ENCODE results near the gene CHMP6. TPM values are rescaled to one million over a fixed set of nuclear protein-coding genes. Genes with fewer than 3 reads are reported as not detected.

Gene CHMP6
- polyA plus RNA-seq, 1 donor from 2014 or later = 35.1 TPM

GRCh38 chr17:81008140-81008539, 16.5 kb downstream of the CHMP6 start:
- Histone ChIP-seq H3K9me3 (ENCODE audit: low read length) (peaks cover 4% of the 10 kb centered on the region), H3K27me3 (ENCODE audit: insufficient read depth, low read depth, low read length) (peaks cover 3% of the 10 kb centered on the region), H3K4me3 (ENCODE audit: low read length) (no peak overlapping the region), H3K79me2 (replicated peaks; ENCODE audit: insufficient read depth, low read length) (no peaks in the 10 kb centered on the region), H3K4me2 (ENCODE audit: low read length) (no peak overlapping the region), H3F3A (ENCODE audit: insufficient read depth, low read length, poor library complexity, severe bottlenecking) (no peaks in the 10 kb centered on the region), H2AFZ (ENCODE audit: low read depth, low read length) (no peak overlapping the region), H3K27ac (ENCODE audit: low read length) (no peak overlapping the region), H3K9me2 (ENCODE audit: insufficient read depth, low read length) (no peaks in the 10 kb centered on the region), H3K9ac (ENCODE audit: low read length) (no peak overlapping the region), H3K36me3 (ENCODE audit: insufficient read depth, low read length) (no peaks in the 10 kb centered on the region), H4K20me1 (ENCODE audit: insufficient read depth) (no peaks in the 10 kb centered on the region)
- TF ChIP-seq SMC3 (conservative IDR thresholded peaks at IDR 0.05; ENCODE audit: poor library complexity) (no peak), REST (IDR thresholded peaks at IDR 0.05; ENCODE audit: borderline replicate concordance) (no peak), CTCF (IDR thresholded peaks at IDR 0.05; ENCODE audit: poor library complexity, severe bottlenecking) (no peak), MXI1 (conservative IDR thresholded peaks at IDR 0.05; ENCODE audit: poor library complexity, severe bottlenecking) (no peak), EP300 (conservative IDR thresholded peaks at IDR 0.05; ENCODE audit: poor library complexity, severe bottlenecking) (no peak), EZH2 (IDR thresholded peaks at IDR 0.05; ENCODE audit: borderline replicate concordance, insufficient read depth, low read length, poor library complexity, severe bottlenecking) (no peak), RAD21 (conservative IDR thresholded peaks at IDR 0.05) (no peak)

- Histone ChIP-seq H3K9me2 (ENCODE audit: insufficient read depth, low read length) (no peaks in the 10 kb centered on the region), H3K9ac (ENCODE audit: low read length) (no peak overlapping the region), H4K20me1 (ENCODE audit: insufficient read depth) (no peaks in the 10 kb centered on the region), H3K79me2 (replicated peaks; ENCODE audit: insufficient read depth, low read length) (no peaks in the 10 kb centered on the region), H3K27ac (ENCODE audit: low read length) (no peak overlapping the region), H3K4me2 (ENCODE audit: low read length) (no peak overlapping the region), H3K9me3 (ENCODE audit: low read length) (peaks cover 4% of the 10 kb centered on the region), H3K27me3 (ENCODE audit: insufficient read depth, low read depth, low read length) (peaks cover 3% of the 10 kb centered on the region), H3K4me3 (ENCODE audit: low read length) (no peak overlapping the region), H2AFZ (ENCODE audit: low read depth, low read length) (no peak overlapping the region), H3F3A (ENCODE audit: insufficient read depth, low read length, poor library complexity, severe bottlenecking) (no peaks in the 10 kb centered on the region), H3K36me3 (ENCODE audit: insufficient read depth, low read length) (no peaks in the 10 kb centered on the region)
- TF ChIP-seq POLR2AphosphoS5 (IDR thresholded peaks at IDR 0.05) (no peak), TAF1 (IDR thresholded peaks at IDR 0.05; ENCODE audit: low read depth) (no peak), EZH2 (IDR thresholded peaks at IDR 0.05; ENCODE audit: borderline replicate concordance, insufficient read depth, low read length, poor library complexity, severe bottlenecking) (no peak), RAD21 (conservative IDR thresholded peaks at IDR 0.05) (no peak)
These were observed 17.5 kb downstream of the CHMP6 start for GRCh38 chr17:81009136-81009535.

GRCh38 chr17:81010935-81011334, 19.3 kb downstream of the CHMP6 start:
- Histone ChIP-seq H3F3A (ENCODE audit: insufficient read depth, low read length, poor library complexity, severe bottlenecking) (no peaks in the 10 kb centered on the region), H3K9ac (ENCODE audit: low read length) (no peak overlapping the region), H3K36me3 (ENCODE audit: insufficient read depth, low read length) (no peaks in the 10 kb centered on the region), H3K79me2 (replicated peaks; ENCODE audit: insufficient read depth, low read length) (no peaks in the 10 kb centered on the region), H2AFZ (ENCODE audit: low read depth, low read length) (no peak overlapping the region), H3K4me3 (ENCODE audit: low read length) (no peak overlapping the region), H3K4me2 (ENCODE audit: low read length) (no peak overlapping the region), H3K9me3 (ENCODE audit: low read length) (peaks cover 4% of the 10 kb centered on the region), H3K9me2 (ENCODE audit: insufficient read depth, low read length) (no peaks in the 10 kb centered on the region), H4K20me1 (ENCODE audit: insufficient read depth) (no peaks in the 10 kb centered on the region), H3K27me3 (ENCODE audit: insufficient read depth, low read depth, low read length) (no peaks in the 10 kb centered on the region), H3K27ac (ENCODE audit: low read length) (no peak overlapping the region)
- TF ChIP-seq EZH2 (IDR thresholded peaks at IDR 0.05; ENCODE audit: borderline replicate concordance, insufficient read depth, low read length, poor library complexity, severe bottlenecking) (no peak), TAF1 (IDR thresholded peaks at IDR 0.05; ENCODE audit: low read depth) (no peak), CTCF (IDR thresholded peaks at IDR 0.05; ENCODE audit: poor library complexity, severe bottlenecking) (no peak), POLR2AphosphoS5 (IDR thresholded peaks at IDR 0.05) (no peak), RAD21 (conservative IDR thresholded peaks at IDR 0.05) (no peak), EP300 (conservative IDR thresholded peaks at IDR 0.05; ENCODE audit: poor library complexity, severe bottlenecking) (no peak), REST (IDR thresholded peaks at IDR 0.05; ENCODE audit: borderline replicate concordance) (no peak), MXI1 (conservative IDR thresholded peaks at IDR 0.05; ENCODE audit: poor library complexity, severe bottlenecking) (no peak), SMC3 (conservative IDR thresholded peaks at IDR 0.05; ENCODE audit: poor library complexity) (no peak)

Data from neural cell (in vitro differentiated cells).